AG09309 (cell line): ENCODE results near the gene SOX6.
"Not testable (repeated sequence)": the region's sequence is repeated elsewhere in the genome, so short reads cannot be mapped to it uniquely, and the experiment has no call there.

Source experiments
- DNase-seq: peaks from one replicate; pipeline ENCODE4 v3.0.0-alpha.2; 2010; ENCODE audit warnings: low read depth
- H3K4me3 ChIP-seq: 2 replicates; pipeline ENCODE4 v1.5.1; 2011; ENCODE audit warnings: mild to moderate bottlenecking, low read depth, low read length, moderate library complexity; ENCODE audit not compliant: control insufficient read depth
- CTCF ChIP-seq: IDR thresholded peaks from 2 replicates; pipeline ENCODE4 v1.5.1; 2011; ENCODE audit warnings: mild to moderate bottlenecking, low read depth, low read length, inconsistent platforms; ENCODE audit not compliant: insufficient read depth, control insufficient read depth; ENCODE audit errors: missing control alignments

Gene SOX6

GRCh38 chr11:16031210-16031609 is 325.1 kb downstream of the SOX6 start:
- H3K4me3 ChIP-seq = no peak overlapping the region
- no peak for DNase-seq
- no peak for TF ChIP-seq CTCF

DNA sequence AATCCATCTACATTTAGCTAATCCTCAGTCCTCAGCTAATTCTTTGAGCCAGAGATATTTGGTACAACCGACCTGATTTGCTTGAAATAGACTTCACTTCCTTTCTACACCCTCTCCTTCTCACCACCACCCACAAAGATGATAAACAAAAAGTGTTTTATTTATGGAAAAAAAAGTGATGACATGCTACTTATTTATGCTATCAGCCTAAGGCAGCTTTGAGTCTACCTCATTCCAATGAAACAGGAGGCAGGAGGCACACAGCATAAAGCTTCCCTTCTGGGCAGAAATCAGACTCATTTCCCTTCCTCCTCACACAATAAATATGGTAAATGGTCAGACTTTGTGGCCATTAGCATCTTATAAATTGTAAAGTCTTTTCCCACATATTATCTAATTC is 325.7 kb downstream of the SOX6 start:
- DNase-seq = no peak
- no peak overlapping the region for H3K4me3 ChIP-seq
- no peak for TF ChIP-seq CTCF

DNA sequence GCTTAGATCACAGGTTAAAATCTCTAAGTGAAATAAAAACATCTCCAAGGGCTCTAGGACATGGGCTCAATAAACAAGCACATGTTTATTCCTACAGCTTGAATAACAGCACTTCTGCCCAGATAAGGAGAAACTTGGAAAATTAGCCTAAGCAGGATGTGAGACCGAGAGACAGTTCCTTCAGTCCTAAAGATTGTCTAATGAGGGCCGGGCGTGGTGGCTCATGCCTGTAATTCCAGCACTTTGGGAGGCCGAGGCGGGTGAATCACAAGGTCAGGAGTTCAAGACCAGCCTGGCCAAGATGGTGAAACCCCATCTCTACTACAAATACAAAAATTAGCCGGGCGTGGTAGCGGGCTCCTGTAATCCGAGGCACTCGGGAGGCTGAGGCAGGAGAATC is 327.2 kb downstream of the SOX6 start:
- not testable (repeated sequence) for DNase-seq, H3K4me3 ChIP-seq

- DNase-seq = no peak
- no peak overlapping the region for H3K4me3 ChIP-seq
- no peak for TF ChIP-seq CTCF
These were observed 327.9 kb downstream of the SOX6 start for GRCh38 chr11:16028419-16028818.

- no peak overlapping the region for H3K4me3 ChIP-seq
- DNase-seq = no peak
- TF ChIP-seq CTCF = no peak
These were observed 328.7 kb downstream of the SOX6 start for GRCh38 chr11:16027621-16028020.

DNA sequence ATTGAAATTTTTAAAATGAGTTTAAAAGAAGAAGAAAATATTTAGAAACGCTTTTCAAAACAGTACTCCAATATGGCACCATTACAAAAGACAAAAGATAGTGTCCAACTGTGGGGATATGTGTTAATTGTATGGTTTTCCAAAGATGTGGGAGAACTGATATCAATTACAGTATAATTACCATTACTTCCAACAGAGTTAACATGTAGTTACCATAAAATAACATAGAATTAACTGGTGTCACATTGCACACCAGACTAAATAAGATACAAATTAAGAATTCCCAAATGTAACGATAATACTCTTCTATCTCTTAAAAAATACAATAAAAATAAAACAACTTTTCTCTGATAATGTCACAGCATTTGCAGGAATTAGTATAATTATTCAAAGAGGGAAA is 329.5 kb downstream of the SOX6 start:
- no peak for DNase-seq
- H3K4me3 ChIP-seq = no peak overlapping the region
- TF ChIP-seq CTCF = no peak

- no peak overlapping the region for H3K4me3 ChIP-seq
- DNase-seq = no peak
- TF ChIP-seq CTCF = no peak
These were observed 337.4 kb downstream of the SOX6 start for GRCh38 chr11:16018931-16019330.
